GM19324 (cell line): Measurements from ENCODE around the gene SYNDIG1L.
"Not testable (repeated sequence)": the region's sequence is repeated elsewhere in the genome, so short reads cannot be mapped to it uniquely, and the experiment has no call there.

Experiments used
- ATAC-seq: cut with Tn5 transposase; IDR thresholded peaks from one replicate; pipeline ENCODE4 v1.9.1; 2021; ENCODE audit warnings: mild to moderate bottlenecking, moderate library complexity; ENCODE audit not compliant: unreplicated experiment, low FRiP score

SYNDIG1L gene

GRCh38 chr14:74426202-74426582, at the start of gene SYNDIG1L:
TSS of gene SYNDIG1L (minus strand) at chr14:74426210. CDS start at chr14:74409744, 16,466 bp downstream.
- no peak for ATAC-seq

DNA sequence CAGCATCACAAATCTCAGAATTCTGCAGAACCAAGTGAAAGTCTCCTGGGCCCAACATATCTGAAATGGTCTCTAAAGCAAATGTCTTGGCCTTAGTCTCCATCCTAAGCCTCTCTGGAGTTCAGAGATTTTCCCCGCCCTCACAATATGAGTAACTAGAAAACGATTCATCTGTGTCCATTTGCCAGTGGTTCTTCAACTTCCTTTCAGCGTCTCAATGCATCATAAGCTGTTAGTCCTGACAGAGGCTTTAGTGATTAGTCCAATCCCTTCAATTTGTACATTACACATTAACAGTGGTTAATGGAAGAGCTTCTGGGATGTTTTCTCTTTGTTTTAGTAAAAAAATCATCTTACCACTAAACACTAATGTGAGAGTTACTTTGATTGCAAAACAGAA, 49.7 kb upstream of the SYNDIG1L start:
- ATAC-seq = no peak

GRCh38 chr14:74474376-74474775, 48.4 kb upstream of the SYNDIG1L start:
- ATAC-seq = no peak

- ATAC-seq = no peak
Observed at GRCh38 chr14:74472601-74473000, 46.6 kb upstream of the SYNDIG1L start.

GRCh38 chr14:74469548-74470518, 43.8 kb upstream of the SYNDIG1L start:
- ATAC-seq = no peak

- no peak for ATAC-seq
Observed at GRCh38 chr14:74468513-74468912, 42.5 kb upstream of the SYNDIG1L start.

DNA sequence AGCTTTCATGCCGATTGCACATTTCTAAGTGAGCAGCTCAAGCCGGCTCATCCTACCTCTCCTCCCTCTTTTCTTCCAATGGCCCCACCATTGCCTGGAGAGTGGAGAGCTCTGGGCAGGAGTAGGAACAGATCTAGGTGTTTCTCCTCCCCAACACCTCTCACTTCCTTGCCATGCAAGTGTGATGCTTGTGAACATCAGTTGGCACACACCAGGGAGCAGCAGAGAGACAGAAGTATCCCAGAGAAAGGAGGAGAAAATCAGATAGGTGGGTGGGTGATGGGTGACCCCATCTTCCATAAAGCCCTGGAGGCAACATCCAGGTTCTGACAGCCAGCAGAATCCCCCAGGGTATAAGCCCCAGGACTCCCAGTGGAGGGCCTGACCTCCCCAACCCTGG, 39.3 kb upstream of the SYNDIG1L start:
- no peak for ATAC-seq

DNA sequence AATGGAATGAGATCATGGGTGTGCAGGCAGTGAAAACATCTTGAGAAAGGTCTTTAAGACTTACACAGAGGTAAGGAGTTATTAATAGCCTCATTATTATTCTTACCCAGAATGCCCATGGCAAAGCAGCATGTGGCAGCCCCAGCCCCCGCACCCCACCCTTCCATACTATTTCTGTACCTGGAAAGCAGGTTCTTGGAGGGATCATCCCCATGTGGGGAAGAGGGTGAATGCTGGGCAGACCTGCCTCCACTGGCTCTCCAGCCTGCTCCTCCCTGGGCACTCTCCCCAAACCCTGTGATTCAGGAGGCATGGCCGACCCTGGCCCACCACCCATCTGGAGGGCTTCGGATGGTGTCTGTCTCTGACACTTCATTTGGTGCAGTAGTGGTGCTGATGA, 38.8 kb upstream of the SYNDIG1L start:
- no peak for ATAC-seq

GRCh38 chr14:74463697-74464096, 37.7 kb upstream of the SYNDIG1L start:
- no peak for ATAC-seq

DNA sequence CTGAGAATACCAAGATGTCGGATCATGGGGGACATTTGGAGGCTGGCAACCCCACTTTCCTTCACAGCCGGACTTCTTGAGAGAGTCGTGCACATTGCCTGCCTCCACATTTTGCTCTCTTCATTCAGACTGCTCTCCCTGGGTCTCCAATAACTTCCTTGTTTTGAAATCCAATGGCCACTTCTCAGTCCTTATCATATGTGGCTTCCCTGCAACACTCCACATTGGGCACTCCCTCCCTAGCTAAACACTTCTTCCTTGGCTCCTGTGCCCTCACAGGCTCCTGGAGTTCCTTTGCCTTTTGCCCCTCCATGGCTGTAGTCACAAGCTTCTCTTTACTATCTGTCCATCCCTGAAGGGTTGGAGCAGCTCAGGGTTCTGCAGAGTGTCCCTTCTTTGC, 37.0 kb upstream of the SYNDIG1L start:
- ATAC-seq = no peak

DNA sequence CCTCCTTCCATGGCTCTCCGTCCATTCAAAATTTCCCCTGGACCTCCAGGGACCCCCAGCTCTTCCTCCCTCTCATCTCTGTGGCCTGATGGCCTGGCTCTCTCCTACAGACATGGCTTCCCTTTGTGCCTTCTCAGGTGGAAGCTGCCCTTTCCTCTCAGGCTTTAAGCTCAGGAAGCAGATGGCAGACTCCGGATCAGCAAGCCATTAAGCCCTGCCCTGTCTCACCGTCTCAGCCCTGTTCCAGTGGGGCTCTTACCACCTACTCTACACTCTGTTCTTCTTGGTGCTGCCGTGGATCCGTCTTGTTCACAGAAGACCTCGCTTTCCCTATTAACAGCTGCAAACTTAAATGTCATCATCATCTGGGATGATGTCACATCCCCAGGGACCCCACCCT, 34.0 kb upstream of the SYNDIG1L start:
- ATAC-seq = no peak

GRCh38 chr14:74459289-74459946, 33.4 kb upstream of the SYNDIG1L start:
- no peak for ATAC-seq

DNA sequence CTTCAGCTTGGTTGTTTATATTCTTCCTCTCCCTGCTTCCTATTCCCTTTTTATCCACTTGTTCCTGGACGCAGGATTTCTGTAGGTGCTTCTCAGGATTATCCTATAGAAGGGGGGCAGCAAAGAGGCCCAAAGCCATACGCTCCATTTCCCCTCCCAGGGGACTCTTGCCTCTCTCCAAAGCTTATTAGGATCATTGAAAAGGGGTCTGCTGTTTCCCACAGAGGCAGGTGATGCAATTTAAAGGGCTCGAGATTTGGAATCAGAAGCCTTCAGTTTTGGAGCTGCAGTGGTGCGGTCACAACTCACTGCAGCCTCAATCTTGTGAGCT, 31.5 kb upstream of the SYNDIG1L start:
- no peak for ATAC-seq

DNA sequence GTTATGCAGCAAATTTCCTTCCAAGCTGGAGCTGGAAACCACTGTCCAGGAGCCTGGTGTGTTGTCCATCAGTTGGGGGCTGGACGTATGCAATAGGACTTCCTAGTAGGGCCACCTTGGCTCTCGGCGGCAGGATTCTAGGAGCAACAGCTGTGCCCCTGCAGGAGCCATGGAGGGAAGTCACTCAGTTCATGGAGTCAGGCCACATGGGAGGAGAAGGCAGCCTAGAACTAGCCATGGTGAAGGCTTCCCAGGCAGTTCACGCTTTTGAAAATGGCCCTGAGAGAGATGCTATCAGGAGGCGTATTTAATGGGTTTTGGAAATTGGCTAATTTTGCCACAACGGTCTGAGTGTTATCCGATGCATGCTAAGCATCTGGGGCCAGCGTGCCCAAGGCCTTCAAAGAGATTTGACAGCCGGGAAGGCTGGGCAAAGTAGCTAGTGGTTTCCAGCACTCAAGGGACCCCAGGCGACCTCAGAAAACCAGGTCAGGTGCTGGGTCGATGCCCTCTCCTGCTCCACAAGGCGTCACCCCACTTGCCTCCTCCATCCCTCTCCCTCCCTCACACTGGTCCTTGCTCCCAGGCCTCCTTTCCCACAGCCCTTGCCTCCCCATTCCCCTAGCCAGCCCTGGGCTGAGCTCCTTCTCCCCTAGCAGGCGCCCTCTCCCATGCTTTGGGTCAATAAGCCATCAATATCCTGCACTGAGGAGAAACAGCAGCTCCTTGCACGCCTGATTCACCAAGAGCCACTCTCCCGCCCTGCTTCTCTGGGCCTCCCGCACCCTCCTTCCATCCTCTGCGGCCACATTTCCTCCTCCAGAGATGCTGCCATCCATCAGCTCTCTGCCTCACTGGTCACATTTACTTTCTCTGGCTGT, 30.9 kb upstream of the SYNDIG1L start:
- ATAC-seq = no peak

DNA sequence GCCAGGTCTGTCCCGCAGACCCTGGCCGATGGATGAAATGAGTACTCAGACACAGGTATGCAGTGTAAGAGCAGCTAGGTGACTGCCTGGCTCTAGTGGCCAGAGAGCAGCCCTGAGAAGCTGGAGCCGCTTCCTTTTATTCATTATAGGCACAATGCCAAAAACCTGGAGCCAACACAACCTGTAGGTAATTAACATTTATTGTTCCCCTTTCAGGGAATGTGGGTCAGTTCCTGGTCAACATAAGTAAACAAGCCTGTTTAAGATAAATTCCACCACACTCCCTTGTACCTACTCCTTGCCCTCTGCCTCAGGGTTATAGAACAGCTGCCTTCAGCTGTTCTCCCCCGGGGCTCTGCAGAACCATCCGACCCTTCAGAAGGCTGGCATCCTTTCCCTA, 28.4 kb upstream of the SYNDIG1L start:
- ATAC-seq = not testable (repeated sequence)

- no peak for ATAC-seq
Observed at GRCh38 chr14:74444866-74445265, 18.9 kb upstream of the SYNDIG1L start.

DNA sequence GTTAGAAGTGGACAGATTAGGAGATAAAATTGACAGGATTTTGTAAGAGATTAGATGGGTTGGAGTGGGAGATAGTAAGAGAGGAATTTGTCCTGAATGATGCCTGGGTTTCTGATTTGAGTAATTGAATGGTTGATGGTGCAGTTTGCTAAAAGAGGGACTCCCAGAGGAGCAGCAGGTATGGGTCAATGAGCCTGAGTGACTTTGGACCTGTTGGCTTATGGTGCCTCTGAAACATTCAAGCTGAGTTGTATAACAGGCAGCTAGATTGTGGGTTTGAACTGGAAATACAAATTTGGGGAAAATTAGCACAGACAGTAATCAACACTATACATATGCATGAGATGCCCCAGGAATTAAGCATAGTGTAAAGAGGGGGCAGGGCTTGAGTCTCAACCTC, 16.7 kb upstream of the SYNDIG1L start:
- ATAC-seq = no peak

DNA sequence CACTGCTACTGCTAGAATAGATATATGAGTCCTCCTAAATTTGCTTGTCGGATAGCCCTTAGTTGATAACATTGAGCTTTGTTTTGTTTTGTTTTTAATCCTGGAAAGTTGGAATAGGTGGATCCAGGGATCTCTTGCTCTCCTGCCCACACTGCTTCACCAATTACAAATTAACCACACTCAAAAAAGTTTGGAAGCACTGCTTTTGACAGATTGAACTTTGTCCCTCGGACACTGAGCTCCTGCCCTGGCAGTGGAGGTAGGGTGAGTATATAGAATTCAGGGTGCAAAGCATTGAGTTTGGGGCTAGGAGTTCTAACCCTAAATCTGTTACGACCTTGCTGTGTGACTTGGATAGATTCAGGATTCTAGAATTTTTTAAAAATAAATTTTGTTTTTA, 15.1 kb upstream of the SYNDIG1L start:
- no peak for ATAC-seq

DNA sequence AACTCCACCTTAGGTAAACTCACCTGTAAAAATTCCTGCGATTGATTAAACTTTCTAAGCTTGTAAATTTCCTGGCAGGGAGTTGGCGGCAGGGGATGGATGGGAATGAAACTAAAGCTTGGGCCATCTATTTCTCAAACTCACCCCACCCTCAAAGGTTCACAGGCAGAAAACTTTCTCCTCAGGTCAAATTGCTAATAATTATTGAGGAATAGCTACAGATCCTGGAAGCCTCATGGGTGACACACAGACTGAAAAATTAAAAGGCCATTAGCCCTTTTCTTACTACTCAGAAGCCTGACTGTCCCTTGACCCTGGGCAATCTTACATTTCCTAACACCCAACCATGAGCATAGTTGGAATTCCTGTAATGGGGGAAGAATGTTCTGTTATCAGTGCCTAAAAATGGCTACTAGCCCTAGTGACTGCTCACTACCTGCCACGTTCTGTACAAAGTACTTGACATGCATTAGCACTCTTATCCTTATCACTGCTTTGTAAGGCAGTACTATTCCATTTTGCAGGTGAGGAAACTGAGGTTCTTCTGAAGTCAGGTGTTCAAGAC, 12.4 kb upstream of the SYNDIG1L start:
- no peak for ATAC-seq

DNA sequence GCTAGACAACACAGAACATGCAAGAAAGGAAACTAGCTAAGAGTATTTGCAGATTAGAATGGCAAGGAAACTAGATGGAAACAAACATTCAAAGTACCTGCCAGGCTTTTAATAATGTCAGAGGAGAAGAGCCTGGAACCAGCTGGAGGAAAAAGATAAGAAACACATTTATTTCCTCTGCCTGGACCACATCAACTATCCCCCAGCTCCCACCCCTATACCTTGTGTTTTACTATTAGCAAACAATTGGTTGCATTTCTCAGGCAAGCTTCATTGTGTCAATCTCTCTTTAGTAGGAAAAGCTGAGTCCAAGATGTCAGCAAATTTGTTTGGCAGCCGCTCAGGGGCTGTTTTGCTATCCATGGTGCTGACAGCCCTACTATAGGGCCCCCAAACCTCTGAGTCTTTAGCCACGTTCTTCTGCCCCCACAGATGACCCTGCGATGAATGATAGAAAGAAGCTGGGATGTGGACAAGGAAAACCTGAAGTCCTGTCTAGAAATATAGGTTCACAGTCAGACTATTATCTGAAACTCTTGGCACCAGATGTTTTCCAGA, 11.6 kb upstream of the SYNDIG1L start:
- ATAC-seq = no peak
